ENCODE results near the gene WNT3.

Gene WNT3

DNA sequence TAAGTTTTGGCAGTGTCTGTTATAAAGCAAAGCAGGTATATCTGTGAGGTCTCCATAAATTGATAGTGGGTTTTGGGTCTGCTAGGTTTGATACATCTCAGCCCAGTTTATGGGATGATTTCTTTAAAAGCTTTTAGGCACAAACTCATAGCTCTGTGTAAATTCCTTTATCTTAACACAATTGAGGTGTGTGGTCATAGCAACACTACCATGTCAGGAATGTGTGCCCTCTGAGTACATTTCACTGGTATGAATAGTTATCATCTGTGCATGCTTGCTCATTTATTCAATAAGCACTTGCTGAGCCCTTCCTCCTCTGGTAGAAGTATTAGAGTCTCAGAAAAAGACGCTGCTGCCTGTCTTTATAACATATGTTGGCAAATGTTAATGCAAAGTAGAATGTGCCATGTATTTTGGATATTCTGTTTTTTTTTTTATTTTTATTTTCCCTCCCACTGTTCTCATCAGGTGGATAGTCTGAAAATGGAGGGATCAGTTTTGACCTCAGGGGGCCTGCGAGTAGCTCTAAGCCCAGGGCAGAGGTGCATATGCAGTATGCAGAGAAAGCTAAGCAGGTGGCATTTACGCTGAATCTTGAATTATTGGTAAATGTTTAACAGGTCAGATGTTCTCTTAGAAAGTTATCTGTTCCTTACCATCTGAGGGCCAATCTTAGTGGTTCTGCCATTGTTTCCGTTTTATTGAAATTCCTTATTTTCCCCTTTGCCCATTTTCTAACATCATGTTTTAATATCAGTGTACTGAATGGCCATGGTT, 90.7 kb downstream of the WNT3 start:
- no peak for DNase-seq

DNA sequence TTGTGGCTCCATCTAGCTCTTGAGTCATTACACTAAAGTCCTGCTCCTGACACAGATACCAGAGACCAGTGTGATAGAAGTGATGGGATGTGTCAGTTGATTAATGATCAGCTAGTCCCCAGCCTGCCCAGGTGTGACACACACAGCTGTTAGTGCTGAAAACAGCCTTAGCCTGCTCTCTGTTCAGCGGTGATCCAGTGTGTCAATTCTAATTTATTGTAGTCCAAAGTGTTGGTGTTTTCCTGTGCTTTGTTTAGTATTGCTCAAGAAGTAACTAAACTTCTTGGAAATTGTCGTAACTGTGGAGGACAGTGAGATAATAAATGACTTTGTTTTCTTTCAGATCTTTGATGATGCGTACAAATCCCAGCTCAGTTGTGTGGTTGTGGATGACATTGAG, 92.3 kb downstream of the WNT3 start:
- DNase-seq, result no peak

DNA sequence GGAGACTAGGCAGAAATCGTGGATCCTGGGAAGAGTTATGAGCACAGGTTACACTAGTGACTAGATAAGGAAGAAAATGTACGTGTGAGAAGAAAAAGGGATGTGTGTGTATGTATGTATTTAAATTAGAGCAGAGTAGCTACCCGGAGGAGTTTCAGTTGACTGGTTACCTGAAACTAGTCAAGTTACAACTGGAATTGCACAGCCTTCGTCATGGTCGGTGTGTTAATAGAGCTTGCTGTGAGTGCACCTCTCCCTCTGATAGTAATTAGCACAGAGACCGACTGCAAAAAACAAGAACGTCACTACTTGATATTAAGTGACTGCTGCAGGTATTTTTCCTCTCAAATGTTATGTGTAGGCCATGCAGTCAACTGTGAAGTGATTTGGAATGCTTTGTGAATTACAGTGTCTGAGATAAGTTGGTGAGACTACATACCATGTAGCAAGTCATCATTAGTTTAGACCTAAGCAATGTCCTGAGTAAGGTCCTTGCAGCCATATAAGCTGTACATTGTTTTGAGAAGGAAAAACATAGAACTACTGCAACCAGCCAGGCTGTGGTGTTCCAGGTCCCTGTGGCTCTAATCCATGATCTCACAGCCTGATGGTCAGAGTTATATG, 95.7 kb downstream of the WNT3 start:
- no peak for DNase-seq

DNA sequence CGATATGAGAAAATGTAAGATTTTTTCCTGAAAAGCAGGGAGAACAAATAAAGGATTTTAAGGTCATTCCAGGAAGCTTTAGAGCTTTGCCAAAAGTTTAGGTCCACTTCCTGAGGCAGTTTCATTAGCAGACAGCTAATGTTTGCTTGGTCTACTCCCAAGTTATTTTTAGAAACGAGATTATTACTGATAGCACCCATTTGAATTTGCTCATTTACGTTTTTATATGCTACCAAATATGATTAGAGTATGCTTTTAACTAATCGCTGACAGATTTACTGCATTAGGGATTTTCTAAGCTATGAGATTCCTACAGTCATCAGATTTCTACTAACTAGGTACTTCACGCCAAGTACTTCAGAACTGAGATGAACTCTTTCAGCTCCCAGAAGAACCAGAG, 98.1 kb downstream of the WNT3 start:
- DNase-seq, result no peak

DNA sequence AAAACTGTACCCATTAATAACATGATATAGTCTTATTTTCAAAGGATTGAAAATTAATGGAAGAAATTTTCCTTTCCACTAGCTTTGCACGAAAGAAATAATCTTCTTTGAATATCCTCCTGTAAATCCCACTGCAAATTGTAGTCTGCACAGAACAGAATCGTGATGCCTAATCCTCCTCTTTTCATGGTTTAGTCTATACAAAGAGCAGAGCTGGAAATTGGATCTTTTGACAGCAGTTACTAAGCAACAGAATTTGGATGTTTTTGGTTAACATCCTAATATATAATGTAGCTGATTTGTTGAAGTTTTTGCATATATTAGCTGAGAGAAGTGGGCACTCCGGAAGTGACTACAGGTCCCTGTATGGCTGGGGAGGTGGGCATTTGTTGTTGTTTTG, 98.6 kb downstream of the WNT3 start:
- DNase-seq, result no peak

DNA sequence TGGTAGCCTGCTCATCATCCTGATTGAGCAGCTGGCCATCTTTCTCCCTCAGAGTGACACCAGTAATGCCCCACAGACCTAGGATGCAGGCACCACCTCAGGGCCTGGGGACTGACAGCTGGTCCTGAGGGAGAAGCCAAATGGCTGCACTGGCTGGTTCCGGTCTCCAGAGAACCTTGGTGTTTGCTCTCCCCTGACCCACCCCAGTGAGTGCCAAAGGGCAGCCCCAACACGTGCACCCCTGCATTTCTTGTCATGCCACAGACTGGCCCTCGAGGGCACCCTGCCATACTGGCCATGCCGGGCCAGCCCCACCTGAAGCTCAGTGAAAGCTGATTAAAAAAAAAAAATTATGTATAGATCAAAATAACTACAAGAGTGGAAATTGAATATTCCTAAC, 100.5 kb downstream of the WNT3 start:
- no peak for DNase-seq

Measured in suppressor macrophage (primary cell).